Progenitor cell of endocrine pancreas (in vitro differentiated cells): ENCODE data around the gene LCMT2. TPM values are rescaled to one million over a fixed set of nuclear protein-coding genes. Genes with fewer than 3 reads are reported as not detected.

ENCODE experiments used
- DNase-seq: peaks from one replicate; pipeline ENCODE4 v3.0.0; 2021; ENCODE audit warnings: low spot score; ENCODE audit not compliant: unreplicated experiment
- H3K27ac Mint-ChIP-seq: 2 replicates; pipeline ENCODE4 v1.8.0; 2021; ENCODE audit warnings: mild to moderate bottlenecking, moderate library complexity, mixed read lengths
- H3K27me3 Mint-ChIP-seq: 2 replicates; pipeline ENCODE4 v1.8.0; 2021; ENCODE audit warnings: mixed read lengths
- H3K36me3 Mint-ChIP-seq: 2 replicates; pipeline ENCODE4 v1.8.0; 2022; ENCODE audit warnings: mixed read lengths; ENCODE audit not compliant: insufficient read depth
- H3K4me1 Mint-ChIP-seq: 2 replicates; pipeline ENCODE4 v1.8.0; 2021; ENCODE audit warnings: low read depth, mixed read lengths
- H3K4me3 Mint-ChIP-seq: 2 replicates; pipeline ENCODE4 v1.8.0; 2021; ENCODE audit warnings: low read depth, mild to moderate bottlenecking, moderate library complexity, mixed read lengths
- H3K9me3 Mint-ChIP-seq: 2 replicates; pipeline ENCODE4 v1.8.0; 2021; ENCODE audit warnings: low read depth, mixed read lengths
- total RNA-seq: library from RNA; stranded (reverse); gene quantifications from 2 replicates; pipeline ENCODE4 v1.2.1, GENCODE V29; 2021
- TF ChIP-seq, protein P1 (sequence below): fragments of 200-600 bp; sonication (generic); IDR thresholded peaks from one replicate; pipeline ENCODE4 v1.5.0; 2021; ENCODE audit warnings: antibody characterized with exemption, mild to moderate bottlenecking; ENCODE audit not compliant: unreplicated experiment

LCMT2 gene
- total RNA-seq, 1 donor from 2014 or later, result 11.5 TPM

DNA sequence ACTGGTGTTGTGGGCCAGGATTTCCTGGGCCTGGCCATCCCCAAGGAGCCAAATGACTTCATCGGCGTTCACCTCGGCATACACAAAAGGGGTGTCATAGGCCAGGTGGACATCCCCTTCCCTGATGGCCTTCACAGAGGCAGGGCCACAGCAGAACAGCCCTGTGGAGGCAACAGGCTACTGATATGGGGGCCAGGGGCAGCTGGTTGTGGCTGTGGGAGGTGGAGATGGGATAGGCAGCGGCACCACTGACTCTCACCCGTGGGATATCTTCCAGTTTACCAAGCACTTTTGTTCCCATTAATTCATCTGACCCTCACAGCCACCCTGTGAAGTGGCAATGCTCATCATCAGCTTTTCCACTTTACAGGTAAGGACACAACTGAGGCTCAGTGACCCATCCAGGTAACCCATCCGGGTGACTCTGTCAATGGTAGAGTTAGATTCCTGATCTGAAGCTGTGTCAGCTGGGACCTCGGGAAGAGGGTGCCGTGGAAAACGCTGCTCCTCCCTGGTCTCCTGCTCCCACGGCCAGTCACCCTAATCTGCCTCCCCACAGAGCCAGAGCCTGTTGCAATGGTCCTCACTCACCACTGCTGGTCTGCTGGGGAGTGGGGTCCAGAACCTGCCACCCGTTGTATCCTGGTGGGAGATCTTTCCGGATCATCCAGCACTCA lies 48.3 kb downstream of the LCMT2 start:
- DNase-seq, result no peak
- TF ChIP-seq, protein P1, sequence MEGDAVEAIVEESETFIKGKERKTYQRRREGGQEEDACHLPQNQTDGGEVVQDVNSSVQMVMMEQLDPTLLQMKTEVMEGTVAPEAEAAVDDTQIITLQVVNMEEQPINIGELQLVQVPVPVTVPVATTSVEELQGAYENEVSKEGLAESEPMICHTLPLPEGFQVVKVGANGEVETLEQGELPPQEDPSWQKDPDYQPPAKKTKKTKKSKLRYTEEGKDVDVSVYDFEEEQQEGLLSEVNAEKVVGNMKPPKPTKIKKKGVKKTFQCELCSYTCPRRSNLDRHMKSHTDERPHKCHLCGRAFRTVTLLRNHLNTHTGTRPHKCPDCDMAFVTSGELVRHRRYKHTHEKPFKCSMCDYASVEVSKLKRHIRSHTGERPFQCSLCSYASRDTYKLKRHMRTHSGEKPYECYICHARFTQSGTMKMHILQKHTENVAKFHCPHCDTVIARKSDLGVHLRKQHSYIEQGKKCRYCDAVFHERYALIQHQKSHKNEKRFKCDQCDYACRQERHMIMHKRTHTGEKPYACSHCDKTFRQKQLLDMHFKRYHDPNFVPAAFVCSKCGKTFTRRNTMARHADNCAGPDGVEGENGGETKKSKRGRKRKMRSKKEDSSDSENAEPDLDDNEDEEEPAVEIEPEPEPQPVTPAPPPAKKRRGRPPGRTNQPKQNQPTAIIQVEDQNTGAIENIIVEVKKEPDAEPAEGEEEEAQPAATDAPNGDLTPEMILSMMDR, result no peak
- Mint-ChIP-seq H3K4me3 (no peak overlapping the region), H3K9me3 (no peaks in the 10 kb centered on the region), H3K4me1 (peaks cover 1% of the 10 kb centered on the region), H3K36me3 (no peaks in the 10 kb centered on the region), H3K27ac (no peak overlapping the region), H3K27me3 (peaks cover 18% of the 10 kb centered on the region)

DNA sequence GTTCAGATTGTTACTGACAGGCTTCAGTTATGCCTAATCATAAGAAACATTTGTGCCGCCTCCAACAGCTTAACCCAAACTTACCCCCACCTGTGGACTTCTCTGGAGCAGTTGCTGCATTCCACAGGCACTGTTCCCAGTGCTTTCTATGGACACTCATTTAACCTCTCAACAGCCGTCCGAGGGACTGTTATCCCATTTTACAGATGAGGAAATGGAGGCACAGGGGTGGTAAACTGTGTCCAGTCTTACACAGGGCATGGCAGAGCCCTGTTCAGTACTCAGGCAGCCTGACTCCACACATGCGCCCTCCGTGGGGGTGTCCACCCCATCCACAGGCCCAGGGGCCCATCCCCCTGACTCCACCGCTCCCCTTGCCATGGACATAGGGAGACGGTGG lies 49.4 kb downstream of the LCMT2 start:
- DNase-seq, result no peak
- TF ChIP-seq, protein P1, result no peak
- no peak overlapping the region for H3K27ac Mint-ChIP-seq
- peaks cover 1% of the 10 kb centered on the region for H3K4me1 Mint-ChIP-seq
- no peaks in the 10 kb centered on the region for H3K9me3 Mint-ChIP-seq
- peaks cover 14% of the 10 kb centered on the region for H3K27me3 Mint-ChIP-seq
- no peaks in the 10 kb centered on the region for H3K36me3 Mint-ChIP-seq
- H3K4me3 Mint-ChIP-seq, result no peak overlapping the region

DNA sequence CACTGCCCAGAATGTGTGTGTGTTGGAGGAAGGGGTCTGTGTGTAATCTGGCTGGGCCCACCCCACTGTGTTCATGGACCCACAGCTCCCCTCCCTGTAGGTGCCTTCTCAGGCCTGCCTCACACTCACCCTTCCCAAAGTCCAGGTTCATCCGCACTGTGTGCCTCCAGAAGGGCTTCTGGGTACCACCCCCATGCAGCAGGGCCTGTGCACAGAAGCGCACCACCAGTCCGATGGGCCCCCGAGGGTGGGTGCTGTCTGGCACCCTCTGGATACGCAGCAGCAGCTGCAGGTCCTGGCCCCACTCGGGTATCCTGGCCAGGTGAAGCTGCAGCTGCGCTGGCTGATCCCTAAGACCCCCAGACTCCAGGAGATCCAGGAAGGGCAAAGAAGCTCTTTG lies 50.9 kb downstream of the LCMT2 start:
- no peaks in the 10 kb centered on the region for H3K36me3 Mint-ChIP-seq
- peaks cover 13% of the 10 kb centered on the region for H3K27me3 Mint-ChIP-seq
- no peak overlapping the region for H3K27ac Mint-ChIP-seq
- no peak for DNase-seq
- no peak overlapping the region for H3K4me3 Mint-ChIP-seq
- H3K4me1 Mint-ChIP-seq, result no peaks in the 10 kb centered on the region
- TF ChIP-seq, protein P1, result no peak
- H3K9me3 Mint-ChIP-seq, result no peaks in the 10 kb centered on the region

DNA sequence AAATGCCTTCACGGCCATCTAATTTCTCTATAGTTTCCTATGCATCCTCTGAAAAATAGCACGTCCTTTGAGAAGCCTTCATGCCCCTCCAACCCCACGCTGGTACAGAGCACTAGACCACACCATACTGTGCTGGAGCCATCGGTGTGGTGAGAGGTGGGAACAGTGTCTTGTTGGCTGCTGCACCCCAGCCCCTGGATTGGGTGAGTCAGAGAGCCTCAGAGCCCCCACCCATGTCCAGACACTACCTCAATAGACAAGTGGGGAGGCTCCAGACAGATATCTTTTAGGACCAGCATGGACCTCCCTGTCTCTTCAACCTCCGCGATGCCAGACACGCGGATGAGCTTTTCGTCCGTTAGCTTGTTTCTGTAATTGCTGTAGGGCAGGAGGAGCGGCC lies 51.5 kb downstream of the LCMT2 start:
- no peak overlapping the region for H3K4me3 Mint-ChIP-seq
- peaks cover 13% of the 10 kb centered on the region for H3K27me3 Mint-ChIP-seq
- H3K27ac Mint-ChIP-seq, result no peak overlapping the region
- DNase-seq, result no peak
- H3K4me1 Mint-ChIP-seq, result no peaks in the 10 kb centered on the region
- H3K9me3 Mint-ChIP-seq, result no peaks in the 10 kb centered on the region
- TF ChIP-seq, protein P1, result no peak
- no peaks in the 10 kb centered on the region for H3K36me3 Mint-ChIP-seq

DNA sequence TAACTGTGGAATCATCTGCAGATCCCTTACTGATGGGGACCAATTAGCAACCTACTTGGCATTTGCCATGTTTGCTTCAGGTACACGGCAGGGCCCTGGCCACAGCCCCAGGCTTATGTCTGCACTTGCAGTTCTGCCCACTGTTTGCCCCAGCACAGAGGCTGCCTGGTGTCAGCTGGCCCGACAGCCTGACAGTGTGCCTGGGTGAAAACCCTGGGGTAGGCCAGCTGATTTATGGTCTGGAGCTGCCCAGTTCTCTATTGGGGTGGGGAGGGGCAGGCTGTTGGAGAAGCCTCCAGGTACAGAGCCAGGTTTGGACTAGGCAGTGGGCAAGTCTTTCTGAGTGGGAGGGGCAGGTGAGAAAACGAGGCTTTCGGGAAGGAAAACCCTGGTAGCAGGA lies 52.5 kb downstream of the LCMT2 start:
- Mint-ChIP-seq H3K4me3 (no peak overlapping the region), H3K27ac (no peak overlapping the region), H3K9me3 (no peaks in the 10 kb centered on the region), H3K4me1 (no peaks in the 10 kb centered on the region), H3K27me3 (peaks cover 13% of the 10 kb centered on the region), H3K36me3 (no peaks in the 10 kb centered on the region)
- DNase-seq, result no peak
- TF ChIP-seq, protein P1, result no peak
